GM21619 (cell line): Measurements from ENCODE around the gene ARF3.

Experiments used
- ATAC-seq: cut with Tn5 transposase; IDR thresholded peaks from one replicate; pipeline ENCODE4 v1.9.1; 2021; ENCODE audit not compliant: unreplicated experiment

Gene ARF3

DNA sequence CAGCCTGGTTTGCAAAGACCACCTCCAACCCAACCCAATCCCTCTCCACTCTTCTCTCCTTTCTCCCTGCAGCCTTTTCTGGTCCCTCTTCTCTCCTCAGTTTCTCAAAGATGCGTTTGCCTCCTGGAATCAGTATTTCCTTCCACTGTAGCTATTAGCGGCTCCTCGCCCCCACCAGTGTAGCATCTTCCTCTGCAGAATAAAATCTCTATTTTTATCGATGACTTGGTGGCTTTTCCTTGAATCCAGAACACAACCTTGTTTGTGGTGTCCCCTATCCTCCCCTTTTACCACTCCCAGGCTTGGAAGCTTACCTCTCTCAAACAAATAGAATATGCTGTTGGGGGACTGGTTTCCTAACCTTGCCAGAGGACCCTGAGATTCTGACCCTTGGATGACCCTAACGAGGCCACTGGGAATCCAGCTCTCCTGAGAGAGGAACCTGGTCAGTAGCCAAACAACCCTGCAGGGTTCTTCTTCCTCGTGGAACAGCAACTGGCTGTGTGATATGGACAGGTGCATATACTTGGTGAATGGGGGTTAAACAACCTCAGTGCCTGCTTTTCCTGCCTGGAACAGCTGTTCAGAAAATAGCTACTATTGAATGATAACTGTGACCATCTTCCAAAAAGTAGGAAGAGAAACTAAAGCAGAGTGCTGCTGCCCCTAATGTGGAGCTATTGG, 25.3 kb upstream of the ARF3 start:
- ATAC-seq: no peak

DNA sequence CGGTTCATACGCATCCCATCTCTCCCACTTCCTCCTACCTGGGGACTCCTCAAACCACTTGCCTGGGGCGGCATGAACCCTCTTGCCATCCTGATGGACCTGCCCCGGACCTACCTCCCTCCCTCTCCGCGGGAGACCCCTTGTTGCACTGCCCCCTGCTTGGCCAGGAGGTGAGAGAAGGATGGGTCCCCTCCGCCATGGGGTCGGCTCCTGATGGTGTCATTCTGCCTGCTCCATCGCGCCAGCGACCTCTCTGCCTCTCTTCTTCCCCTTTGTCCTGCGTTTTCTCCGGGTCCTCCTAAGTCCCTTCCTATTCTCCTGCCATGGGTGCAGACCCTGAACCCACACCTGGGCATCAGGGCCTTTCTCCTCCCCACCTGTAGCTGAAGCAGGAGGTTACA, 24.5 kb upstream of the ARF3 start:
- ATAC-seq: no peak

DNA sequence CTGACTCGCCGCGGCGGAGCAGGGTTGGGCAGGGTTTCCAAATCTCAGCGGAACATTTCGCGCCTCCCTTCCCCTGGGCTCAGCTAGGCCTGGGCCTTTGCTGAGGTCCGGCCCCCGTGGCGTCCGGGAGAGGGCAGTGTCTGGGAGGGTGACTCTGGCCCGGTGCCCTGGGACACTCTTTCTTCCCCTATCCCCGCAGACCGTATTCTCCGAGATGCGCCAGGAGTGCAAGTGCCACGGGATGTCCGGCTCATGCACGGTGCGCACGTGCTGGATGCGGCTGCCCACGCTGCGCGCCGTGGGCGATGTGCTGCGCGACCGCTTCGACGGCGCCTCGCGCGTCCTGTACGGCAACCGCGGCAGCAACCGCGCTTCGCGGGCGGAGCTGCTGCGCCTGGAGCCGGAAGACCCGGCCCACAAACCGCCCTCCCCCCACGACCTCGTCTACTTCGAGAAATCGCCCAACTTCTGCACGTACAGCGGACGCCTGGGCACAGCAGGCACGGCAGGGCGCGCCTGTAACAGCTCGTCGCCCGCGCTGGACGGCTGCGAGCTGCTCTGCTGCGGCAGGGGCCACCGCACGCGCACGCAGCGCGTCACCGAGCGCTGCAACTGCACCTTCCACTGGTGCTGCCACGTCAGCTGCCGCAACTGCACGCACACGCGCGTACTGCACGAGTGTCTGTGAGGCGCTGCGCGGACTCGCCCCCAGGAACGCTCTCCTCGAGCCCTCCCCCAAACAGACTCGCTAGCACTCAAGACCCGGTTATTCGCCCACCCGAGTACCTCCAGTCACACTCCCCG, 23.9 kb upstream of the ARF3 start:
- no peak for ATAC-seq

DNA sequence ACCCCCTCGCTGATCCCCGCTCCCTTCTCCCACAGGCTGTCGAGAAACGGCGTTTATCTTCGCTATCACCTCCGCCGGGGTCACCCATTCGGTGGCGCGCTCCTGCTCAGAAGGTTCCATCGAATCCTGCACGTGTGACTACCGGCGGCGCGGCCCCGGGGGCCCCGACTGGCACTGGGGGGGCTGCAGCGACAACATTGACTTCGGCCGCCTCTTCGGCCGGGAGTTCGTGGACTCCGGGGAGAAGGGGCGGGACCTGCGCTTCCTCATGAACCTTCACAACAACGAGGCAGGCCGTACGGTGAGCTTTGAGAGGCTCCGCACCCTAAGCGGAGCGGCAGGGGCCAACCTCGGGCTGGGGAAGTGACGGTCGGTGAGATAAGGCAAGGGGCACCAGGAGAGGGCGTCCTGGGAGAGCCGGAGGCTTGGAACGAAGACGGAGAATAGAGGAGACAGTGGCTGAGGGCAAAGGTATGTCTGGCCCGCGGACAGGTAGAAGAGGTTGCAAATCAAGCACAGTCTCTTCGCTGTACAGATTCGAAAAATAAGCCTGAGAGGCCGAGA, 23.2 kb upstream of the ARF3 start:
- no peak for ATAC-seq

DNA sequence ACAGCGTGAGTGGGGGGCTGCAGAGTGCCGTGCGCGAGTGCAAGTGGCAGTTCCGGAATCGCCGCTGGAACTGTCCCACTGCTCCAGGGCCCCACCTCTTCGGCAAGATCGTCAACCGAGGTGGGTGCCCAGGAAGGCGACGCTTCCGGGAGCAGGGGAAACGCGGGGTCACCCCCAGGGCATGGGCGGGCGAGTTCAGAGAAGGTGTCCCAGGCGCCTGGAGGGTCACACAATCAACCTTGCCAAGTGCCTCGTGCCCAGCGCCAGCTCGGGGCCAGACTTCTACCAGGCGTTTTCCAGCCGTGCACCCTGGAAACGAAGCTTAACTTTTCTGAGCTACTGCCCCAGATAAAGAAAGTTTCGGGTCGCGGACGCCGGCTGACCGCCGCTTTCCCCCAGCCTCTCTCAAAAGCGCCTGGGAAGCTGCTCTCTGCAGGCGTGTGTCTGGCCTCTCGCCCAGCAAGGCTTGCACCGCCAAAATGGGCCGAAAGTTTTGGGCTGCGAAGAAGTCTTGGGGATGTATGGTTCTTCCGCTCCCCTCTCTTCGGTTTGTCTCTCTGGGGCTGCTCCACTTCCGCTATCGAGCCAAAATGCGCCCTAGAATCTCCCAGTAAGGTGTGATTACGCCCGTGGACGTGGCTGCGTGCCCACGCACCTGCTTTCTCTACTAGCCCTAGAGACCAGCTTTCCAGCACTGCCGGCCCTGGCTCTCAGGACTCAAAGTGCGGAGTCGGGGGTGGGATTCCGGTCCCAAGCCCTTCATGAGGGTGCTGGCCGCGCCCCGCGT, 22.5 kb upstream of the ARF3 start:
- ATAC-seq: no peak

DNA sequence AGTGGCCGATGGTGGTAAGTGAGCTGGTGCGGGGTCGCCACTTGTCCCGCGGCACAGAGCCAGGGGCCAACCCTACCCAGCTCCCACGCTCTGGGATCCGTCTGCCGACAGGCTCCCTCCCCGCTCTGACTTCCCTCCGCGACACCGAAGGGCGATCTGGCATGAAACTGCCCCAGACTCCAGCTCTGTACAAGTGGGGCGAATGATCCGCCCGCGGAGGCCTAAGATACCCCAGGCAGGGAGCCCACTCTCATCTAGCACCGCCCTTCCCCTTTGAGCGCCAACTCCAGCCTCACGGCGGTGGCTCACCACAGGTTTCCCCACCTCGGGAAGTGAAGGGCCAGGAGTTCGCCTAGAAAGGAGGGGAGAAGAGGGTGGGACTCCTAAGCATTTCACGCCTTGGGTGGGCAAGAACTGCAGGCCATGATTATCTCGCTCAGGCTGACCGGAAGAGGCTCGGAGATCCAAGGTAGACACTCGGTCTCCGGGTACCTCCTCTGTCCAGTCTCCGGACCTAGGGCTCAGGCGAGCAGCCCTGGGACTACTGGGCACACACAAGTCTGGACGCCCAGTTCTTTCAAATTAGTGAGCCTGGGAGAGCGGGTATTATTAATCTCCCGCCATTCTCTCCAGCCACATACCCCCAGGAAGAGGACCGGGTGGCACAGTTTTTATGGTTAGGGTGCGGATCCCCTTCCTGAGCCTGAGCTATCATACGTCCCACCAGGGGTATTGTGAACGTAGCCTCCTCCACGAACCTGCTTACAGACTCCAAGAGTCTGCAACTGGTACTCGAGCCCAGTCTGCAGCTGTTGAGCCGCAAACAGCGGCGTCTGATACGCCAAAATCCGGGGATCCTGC, 21.7 kb upstream of the ARF3 start:
- no peak for ATAC-seq

DNA sequence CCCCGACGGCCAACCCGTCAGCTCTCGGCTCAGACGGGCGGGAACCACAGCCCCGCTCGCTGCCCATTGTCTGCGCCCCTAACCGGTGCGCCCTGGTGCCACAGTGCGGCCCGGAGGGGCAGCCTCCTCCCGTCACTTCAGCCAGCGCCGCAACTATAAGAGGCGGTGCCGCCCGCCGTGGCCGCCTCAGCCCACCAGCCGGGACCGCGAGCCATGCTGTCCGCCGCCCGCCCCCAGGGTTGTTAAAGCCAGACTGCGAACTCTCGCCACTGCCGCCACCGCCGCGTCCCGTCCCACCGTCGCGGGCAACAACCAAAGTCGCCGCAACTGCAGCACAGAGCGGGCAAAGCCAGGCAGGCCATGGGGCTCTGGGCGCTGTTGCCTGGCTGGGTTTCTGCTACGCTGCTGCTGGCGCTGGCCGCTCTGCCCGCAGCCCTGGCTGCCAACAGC, 21.0 kb upstream of the ARF3 start, which contains the start of gene WNT1:
Gene WNT1 (plus strand): TSS at position 32 of the 450 bp plus-strand sequence. CDS start 329 bp downstream, at position 361.
- no peak for ATAC-seq

DNA sequence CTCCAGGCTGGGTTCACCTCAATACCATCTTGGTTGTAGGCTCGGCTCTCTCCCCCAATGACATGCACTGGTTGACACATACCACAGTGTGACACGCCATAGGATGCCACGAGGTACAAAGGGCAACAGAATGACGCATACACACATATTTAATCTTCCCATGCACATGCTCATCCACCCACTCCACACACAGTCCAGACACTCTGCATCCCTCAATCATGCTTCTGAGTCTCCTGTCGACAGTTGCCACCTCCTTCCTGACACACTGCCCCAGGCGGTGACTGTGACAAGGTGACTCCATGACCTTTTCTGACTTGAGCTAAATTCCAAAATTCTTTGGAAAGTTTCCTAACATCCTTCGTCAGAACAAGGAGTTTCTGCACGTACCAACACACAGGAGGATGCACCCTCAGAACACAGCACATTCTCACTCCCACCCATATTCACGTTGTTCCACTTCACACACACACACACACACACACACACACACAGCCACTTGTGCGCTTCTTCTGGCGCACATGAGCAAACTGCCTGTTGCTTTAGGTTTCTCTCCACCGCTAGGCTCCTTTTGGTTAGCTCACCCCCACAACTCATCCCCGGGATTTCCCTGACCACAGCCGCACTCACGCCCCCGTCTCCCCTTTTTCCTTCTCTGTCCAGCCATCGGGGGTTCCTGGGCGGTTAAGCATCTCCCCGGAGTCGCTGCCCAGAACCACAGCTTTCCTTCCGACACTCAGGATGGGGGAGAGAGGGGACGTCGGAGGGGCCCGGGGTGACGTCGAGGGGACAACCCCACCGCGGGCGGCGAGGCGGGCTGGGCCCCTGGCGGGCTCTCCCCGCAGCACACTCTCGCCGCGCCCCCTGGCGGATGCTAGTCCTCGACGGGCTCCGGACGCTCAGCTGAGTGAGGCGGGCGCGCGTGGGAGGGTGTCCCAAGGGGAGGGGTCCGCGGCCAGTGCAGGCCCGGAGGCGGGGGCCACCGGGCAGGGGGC, 20.3 kb upstream of the ARF3 start:
- ATAC-seq: peak; percentile 44

DNA sequence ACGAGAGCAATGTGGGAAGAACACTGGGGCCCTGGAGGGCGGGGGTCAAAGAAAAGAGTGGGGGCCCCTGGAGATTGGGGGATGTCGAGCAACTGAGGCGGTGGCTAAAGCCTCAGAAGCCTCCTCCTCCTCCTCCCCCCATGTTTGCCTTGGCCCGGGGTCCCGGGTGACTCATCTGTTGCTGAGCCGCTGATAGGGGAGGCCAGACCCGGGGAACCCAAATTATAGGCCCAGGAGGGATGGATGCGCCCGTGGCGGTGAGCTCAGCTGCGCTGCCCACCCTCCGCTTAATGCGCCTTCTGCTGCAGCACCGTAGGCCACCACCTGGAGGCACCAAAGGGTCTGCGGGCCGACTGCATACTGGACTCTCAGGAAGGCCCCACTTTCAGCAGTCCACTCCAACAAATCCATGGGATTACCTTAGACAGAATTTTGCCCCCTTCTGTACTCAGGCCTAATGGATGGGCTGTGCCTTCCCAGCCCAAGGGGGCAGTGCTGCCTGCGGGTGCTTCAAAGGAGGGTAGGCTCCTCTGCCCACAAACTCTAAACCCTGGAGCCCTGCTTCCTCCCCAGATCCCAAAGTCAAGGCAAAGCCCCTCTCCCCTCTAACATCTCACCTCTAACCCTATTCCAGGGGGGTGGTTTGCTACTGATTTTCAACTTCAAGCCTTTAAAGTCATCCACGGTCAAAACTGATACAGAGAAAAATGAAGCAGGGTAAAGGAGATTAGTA, 16.8 kb upstream of the ARF3 start:
- no peak for ATAC-seq

DNA sequence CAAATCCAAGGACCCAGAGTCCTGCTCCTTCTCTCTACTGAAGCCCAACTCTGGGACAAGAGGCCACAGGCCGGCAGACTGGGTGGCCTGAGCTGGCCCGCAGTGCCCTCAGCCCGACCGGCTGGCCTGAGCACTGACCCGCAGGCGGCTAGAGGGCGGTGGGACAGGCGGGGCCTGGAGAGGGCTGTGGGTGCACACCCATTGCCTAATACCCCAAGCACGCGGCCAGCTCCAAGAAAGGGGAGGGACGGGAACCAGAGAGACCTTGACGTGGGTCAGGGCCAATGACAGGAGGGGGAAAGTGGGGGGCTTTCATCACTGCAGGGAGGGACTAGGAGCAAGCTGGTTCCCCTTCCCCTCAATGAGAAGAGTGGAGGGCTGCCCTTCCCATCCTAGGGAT, 16.2 kb upstream of the ARF3 start:
- no peak for ATAC-seq

DNA sequence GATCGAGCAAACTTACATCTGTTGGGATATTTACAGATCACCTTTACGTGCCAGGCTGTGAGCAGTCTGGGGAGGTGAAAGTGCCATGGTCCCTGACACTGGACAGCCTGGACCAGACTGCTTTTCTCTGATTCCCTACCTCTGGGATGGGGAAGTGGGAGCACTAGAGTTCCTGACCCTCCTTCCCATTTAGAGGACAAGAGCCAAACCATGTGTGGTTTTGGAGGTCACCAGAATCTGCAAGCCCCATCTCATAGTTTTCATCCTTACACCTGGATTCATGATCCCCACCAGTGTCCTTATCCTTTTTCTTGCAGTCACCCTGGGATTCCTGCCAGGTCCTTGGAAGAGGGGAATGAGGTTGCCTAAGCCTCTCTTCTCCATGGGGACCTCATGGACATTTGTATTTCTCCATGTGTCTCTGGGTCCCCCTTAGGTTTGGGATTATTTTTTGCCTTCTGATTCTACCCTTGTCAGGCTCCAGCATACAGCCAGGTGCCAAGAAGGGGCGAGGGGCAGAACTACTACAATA, 15.7 kb upstream of the ARF3 start:
- no peak for ATAC-seq

DNA sequence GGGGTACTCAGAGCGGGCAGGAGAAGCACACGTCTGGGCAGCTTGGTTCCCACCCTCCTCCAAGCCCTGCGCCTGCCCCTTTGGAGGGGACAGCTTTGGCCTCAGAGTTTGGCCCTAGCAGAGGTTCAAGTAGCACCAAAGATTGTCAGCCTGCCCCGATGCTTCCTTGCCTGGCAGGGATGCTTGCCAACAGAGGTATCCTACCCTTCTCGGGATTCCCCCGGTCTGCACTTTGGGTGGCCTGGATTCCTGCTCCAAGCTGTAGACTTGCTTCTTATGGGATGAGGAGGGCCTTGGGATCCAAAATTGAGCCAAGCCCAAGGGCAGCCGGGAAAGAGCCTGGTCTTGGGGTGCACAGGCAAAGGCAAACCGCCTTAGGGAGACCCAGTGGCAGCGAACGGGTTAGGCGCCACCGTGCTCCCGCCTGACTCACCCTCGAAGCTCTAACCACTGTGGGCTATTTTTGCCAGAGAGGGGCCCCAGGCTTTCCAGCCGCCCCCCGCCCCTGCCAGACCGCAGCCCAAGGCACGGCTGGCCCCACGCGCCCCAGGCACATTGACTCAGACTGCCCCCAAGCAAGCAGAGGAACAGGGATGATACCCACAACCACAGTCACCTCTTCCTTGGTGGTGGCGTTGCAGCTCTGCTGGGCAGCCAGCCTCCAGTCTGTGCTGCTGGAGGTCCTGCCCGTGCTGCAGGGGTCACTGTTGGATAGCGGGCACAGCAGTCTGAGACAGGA, 15.1 kb upstream of the ARF3 start:
- ATAC-seq: no peak

DNA sequence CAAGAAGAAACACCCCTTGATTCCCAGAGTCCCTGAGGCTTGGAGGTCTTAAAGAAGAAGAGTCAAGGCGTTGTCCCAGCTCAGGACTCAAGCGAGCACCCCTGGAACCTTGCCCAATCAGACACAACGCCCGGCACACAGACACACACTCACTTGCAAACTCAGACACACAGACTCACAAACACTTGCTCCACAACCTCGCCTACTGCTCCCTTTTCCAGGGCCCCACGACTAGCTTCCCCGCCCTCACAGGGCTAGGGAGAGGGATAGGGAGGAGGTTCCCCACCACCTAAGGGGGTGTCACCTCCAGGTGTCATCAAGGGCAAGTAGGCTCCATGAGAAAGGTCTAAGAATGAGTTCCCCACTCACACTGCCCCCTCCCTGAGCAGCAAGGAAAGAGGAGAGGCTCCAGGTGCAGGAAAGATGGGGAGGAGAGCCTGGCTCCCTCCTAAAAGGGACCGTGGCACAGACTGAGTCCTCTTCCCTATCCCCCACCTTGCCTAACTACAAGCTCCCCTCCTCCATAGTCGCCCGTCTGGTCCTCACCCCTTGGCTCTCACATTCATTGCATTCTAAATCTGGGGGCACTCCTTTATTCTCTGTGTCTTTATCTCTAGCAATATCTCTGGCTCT, 13.5 kb upstream of the ARF3 start:
- ATAC-seq: no peak

DNA sequence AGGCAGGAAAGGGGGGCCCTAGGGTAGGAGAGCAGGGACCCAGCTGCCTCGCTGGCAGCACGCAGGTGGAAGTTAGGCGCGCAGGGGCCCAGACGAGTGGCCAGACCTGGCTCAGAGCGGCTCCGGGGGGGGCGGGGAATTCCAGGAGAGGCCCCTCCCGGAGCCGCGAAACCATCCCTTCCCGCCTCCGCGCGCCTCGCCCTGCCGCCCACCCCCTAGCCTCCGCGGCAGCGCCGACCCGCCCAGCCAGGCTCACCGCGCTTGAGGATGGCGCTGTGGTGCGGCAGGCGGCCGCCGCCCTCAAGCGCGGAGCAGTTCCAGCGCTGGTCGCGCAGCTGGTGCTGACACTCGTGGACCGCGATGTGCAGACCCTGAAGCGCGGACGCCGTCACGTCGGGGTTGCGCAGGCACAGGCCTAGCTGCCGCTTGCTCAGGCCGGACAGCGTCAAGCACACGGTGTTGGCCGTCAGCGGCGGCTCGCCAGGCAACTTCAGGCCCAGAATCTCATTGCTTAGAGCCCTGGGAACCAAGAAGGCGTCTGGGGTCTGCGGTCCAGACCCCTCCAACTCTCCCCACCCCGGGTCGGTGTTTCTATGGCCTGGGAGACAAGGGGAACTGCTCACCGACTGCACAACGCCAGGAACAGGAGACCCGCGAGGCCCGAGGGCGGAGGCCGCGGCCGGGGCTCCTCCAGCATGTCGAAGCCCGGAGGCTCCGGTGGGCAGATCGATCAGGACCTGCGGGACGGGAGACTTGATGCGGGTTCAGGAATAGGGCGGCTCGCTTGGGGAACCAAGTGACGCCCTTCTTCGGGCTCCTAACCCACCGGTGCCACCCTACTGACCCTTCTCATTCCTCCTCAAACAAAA, 12.8 kb upstream of the ARF3 start:
- ATAC-seq: no peak

DNA sequence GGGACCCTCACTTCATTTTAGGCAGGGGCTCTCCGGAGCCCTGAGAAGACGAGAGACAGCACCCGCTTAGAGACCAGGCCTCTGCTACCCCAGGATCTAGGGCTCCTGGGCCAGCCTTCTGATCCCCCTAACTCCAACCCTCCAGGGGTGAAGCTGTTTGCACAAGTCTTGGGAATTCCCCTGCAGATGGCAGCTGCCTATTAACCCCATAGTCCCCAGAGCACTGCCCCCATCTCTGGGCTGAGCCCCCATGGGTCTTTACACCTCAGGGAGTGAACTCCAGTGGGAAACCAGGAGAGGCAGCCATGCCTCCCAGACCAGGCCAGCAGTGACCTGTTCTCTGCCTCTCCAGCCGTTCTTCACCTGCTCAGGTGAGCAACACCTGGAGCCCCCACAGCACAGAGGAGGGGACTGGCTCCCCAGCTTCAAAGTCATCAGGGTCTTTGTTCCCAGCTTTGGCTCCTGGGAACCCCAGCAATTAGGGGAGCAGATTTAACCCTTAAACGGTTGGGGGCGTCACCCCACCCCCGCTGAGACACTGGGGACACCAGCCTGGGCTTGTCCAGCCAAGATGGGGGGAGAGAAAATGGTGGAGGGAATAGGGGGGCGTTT, 12.0 kb upstream of the ARF3 start:
- ATAC-seq: no peak

DNA sequence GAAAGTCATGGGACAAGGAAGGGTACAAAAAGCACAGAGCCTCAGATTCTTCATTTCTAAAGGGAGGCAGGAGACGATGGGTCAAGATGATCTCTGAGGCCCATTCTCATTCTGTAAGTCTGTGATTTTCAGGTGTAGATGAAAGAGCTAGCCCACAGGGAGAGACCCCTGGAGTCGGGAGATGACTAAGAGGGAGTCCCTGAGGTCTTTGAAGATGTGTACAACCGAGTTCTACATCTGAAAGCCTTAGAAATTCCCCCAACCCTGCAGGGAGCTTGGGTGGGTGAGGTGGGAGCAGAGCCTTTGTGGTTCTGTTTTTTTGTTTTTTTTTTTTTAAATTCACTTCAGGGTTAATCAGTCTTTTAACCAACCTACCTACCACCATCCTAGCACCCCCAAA, 11.2 kb upstream of the ARF3 start:
- ATAC-seq: no peak
